ENCODE measurements around the gene HSF2BP. TPM values are rescaled to one million over a fixed set of nuclear protein-coding genes. Genes with fewer than 3 reads are reported as not detected.
A peak's percentile ranks its signal among the peaks of the same experiment; 100 is the strongest.

HSF2BP gene
- total and polyA plus RNA-seq, 8 donors: 0.23 to 1.5 (median 0.31) TPM; not detected in 3

DNA sequence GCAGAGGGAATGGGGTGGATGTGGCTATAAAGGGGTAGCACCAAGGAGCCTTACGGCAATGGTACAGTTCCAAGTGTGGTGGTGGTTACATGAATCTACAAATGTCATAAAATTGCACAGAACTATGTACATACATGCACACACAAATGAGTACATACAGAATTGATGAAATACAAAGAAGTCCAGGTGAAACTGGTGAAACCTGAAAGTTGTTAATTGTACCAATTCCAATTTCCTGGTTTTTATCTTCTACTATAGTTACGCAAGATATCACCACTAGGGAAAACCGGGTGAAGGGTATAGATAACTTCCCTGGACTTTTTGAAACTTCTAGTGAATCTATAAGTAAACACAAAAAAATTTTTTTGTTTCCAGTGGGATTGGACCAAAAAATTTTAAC is 18.9 kb downstream of the HSF2BP start:
- Histone ChIP-seq H3K27me3 (no peaks in the 10 kb centered on the region), H3K27ac (peak overlapping the region; percentile 5 to 71 (median 67)), H3K9me3 (no peaks in the 10 kb centered on the region), H3K4me1 (peaks cover 0 to 5% (median 3%) of the 10 kb centered on the region in 4 donors), H3K36me3 (no peaks in the 10 kb centered on the region), H3K4me3 (no peak overlapping the region)
- intact Hi-C loops (cut with DNase I; ENCODE audit: low total_unique reads): no loop called here
- TF ChIP-seq, protein P1, sequence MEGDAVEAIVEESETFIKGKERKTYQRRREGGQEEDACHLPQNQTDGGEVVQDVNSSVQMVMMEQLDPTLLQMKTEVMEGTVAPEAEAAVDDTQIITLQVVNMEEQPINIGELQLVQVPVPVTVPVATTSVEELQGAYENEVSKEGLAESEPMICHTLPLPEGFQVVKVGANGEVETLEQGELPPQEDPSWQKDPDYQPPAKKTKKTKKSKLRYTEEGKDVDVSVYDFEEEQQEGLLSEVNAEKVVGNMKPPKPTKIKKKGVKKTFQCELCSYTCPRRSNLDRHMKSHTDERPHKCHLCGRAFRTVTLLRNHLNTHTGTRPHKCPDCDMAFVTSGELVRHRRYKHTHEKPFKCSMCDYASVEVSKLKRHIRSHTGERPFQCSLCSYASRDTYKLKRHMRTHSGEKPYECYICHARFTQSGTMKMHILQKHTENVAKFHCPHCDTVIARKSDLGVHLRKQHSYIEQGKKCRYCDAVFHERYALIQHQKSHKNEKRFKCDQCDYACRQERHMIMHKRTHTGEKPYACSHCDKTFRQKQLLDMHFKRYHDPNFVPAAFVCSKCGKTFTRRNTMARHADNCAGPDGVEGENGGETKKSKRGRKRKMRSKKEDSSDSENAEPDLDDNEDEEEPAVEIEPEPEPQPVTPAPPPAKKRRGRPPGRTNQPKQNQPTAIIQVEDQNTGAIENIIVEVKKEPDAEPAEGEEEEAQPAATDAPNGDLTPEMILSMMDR (IDR thresholded peaks at IDR 0.05): peak in 1 of 7 experiments; percentile 12
- TF ChIP-seq POLR2AphosphoS5 (IDR thresholded peaks at IDR 0.05): no peak
- 32 to 52% (median 38%) methylated on average over 3 of the region's 3 CpGs for WGBS, 5 donors
- peak in 1 of 2 donors; percentile 51 for DNase-seq

DNA sequence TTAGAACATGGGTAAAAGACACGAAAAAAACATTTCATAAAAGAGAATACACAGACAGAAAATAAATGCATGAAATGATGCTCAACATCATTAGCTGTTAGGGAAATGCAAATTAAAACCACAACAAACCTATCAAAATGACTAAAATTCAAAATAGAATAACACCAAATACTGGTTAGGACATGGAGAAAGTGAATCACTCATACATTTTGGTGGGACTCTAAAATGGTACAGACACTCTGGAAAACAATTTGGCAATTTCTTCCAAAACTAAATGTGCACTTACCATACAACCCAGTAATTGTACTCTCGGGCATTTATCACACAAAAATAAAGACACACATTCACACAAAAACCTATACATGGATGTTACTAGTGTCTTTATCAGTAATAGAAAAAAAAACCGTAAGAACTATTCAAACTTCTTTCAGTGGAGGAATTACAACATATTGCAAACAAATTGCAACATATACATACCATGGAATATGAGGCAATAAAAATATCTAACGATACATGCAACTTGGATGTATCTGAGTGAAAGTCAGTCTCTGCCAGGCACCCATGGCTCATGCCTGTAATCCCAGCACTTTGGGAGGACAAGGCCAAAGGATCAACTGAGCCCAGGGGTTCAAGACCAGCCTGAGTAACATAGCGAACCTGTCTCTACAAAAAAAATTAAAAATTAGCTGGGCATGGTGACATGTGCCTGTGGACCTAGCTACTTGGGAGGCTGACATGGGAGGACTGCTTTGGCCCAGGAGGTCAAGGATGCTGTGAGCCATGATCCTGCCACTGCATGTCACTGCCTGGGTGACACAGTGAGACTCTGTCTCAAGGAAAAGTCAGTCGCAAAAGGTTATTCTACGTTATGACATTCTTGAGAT is 19.6 kb downstream of the HSF2BP start:
- H3K9me3 ChIP-seq: no peaks in the 10 kb centered on the region
- intact Hi-C loops (cut with DNase I; ENCODE audit: low total_unique reads): no loop called here
- no peaks in the 10 kb centered on the region for H3K4me1 ChIP-seq
- no peak overlapping the region for H3K4me3 ChIP-seq
- TF ChIP-seq POLR2AphosphoS5 (IDR thresholded peaks at IDR 0.05) (no peak), EP300 (IDR thresholded peaks at IDR 0.05) (no peak), POLR2A (IDR thresholded peaks at IDR 0.05) (no peak)
- TF ChIP-seq, protein P1 (IDR thresholded peaks at IDR 0.05): no peak
- H3K27me3 ChIP-seq: no peaks in the 10 kb centered on the region
- DNase-seq: no peak
- H3K27ac ChIP-seq: peak overlapping the region; percentile 5 to 71 (median 67)
- 58 to 68% (median 61%) methylated on average over 7 of the region's 7 CpGs for WGBS, 5 donors
- no peaks in the 10 kb centered on the region for H3K36me3 ChIP-seq

DNA sequence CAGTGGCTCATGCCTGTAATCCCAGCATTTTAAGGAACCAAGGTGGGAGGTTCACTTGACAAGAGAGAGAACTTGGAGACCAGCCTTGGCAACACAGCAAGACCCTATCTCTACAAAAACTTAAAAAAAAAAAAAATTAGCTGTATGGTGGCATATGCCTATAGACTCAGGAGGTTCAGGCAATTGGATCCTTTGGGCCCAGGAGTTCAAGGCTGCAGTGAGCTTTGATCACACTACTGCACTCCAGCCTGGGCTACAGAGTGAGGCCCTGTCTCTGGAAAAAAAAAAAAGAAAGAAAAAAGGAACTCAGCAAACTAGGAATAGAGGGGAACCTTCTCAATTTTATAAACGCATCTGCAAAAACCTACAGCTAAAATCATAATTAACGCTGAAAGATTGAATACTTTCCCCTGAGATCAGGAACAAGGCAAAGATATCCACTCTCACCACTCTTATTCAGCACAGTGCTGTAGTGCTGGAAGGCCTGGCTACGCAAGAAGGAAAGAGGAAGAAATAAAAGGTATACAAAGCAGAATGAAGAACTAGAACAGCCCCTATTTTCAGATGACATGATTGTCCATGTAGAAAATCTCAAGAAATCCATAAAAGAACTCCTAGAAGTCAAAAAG is 21.6 kb downstream of the HSF2BP start:
- H3K4me3 ChIP-seq: no peak overlapping the region
- intact Hi-C loops (cut with DNase I; ENCODE audit: low total_unique reads): no loop called here
- no peak overlapping the region for H3K27ac ChIP-seq
- TF ChIP-seq, protein P1 (IDR thresholded peaks at IDR 0.05): no peak
- TF ChIP-seq POLR2AphosphoS5 (IDR thresholded peaks at IDR 0.05): no peak
- no peak for TF ChIP-seq POLR2A (IDR thresholded peaks at IDR 0.05)
- TF ChIP-seq EP300 (IDR thresholded peaks at IDR 0.05): no peak
- H3K4me1 ChIP-seq: no peaks in the 10 kb centered on the region
- H3K27me3 ChIP-seq: no peaks in the 10 kb centered on the region
- no peak for DNase-seq
- WGBS, 5 donors: 83 to 93% (median 92%) methylated on average over 3 of the region's 3 CpGs
- H3K36me3 ChIP-seq: no peaks in the 10 kb centered on the region
- no peaks in the 10 kb centered on the region for H3K9me3 ChIP-seq

DNA sequence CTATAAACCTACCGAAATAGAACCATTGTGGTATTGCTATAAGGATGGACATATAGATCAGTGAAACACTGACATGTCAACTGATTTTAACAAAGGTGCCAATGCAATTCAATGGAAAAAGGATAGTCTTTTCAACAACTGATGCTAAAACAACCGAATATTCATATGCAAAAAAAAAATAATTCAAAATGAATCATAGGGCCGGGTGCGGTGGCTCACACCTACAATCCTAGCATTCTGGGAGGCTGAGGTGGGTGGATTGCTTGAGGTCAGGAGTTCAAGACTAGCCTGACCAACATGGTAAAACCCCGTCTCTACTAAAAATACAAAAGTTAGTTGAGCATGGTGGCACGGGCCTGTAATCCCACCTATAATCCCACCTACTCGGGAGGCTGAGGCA is 23.9 kb downstream of the HSF2BP start:
- TF ChIP-seq, protein P1 (IDR thresholded peaks at IDR 0.05): no peak
- TF ChIP-seq POLR2A (IDR thresholded peaks at IDR 0.05) (no peak), POLR2AphosphoS5 (IDR thresholded peaks at IDR 0.05) (no peak), EP300 (IDR thresholded peaks at IDR 0.05) (no peak)
- Histone ChIP-seq H3K4me3 (no peak overlapping the region), H3K36me3 (no peaks in the 10 kb centered on the region), H3K9me3 (no peaks in the 10 kb centered on the region), H3K4me1 (no peaks in the 10 kb centered on the region), H3K27me3 (no peaks in the 10 kb centered on the region), H3K27ac (no peak overlapping the region)
- no peak for DNase-seq
- 95 to 96% (median 95%) methylated on average over 7 of the region's 7 CpGs for WGBS, 5 donors
- intact Hi-C loops (cut with DNase I; ENCODE audit: low total_unique reads): no loop called here

Data from stomach (tissue), 9 donors.